Measurements from ENCODE around the gene MYOZ3. TPM values are rescaled to one million over a fixed set of nuclear protein-coding genes. Genes with fewer than 3 reads are reported as not detected.

MYOZ3 gene
- total RNA-seq, 1 donor from 2014 or later = 4.6 TPM

- no peak for DNase-seq (ENCODE audit: low read depth)
- TF ChIP-seq CTCF (IDR thresholded peaks at IDR 0.05; ENCODE audit: insufficient read depth, low read length, poor library complexity, severe bottlenecking) = no peak
- Histone ChIP-seq H3K27me3 (ENCODE audit: control insufficient read depth, insufficient read depth, low read length) (no peaks in the 10 kb centered on the region), H3K4me3 (ENCODE audit: low read depth, low read length) (no peak overlapping the region), H3K36me3 (ENCODE audit: control insufficient read depth, insufficient read depth, low read length) (no peaks in the 10 kb centered on the region)
Measured at GRCh38 chr5:150647275-150648251, 13.5 kb upstream of the MYOZ3 start.

GRCh38 chr5:150648294-150649107 is 12.6 kb upstream of the MYOZ3 start:
- Histone ChIP-seq H3K4me3 (ENCODE audit: low read depth, low read length) (no peak overlapping the region), H3K36me3 (ENCODE audit: control insufficient read depth, insufficient read depth, low read length) (no peaks in the 10 kb centered on the region), H3K27me3 (ENCODE audit: control insufficient read depth, insufficient read depth, low read length) (no peaks in the 10 kb centered on the region)
- no peak for TF ChIP-seq CTCF (IDR thresholded peaks at IDR 0.05; ENCODE audit: insufficient read depth, low read length, poor library complexity, severe bottlenecking)
- no peak for DNase-seq (ENCODE audit: low read depth)

GRCh38 chr5:150649108-150650020 is 11.7 kb upstream of the MYOZ3 start:
- TF ChIP-seq CTCF (IDR thresholded peaks at IDR 0.05; ENCODE audit: insufficient read depth, low read length, poor library complexity, severe bottlenecking) = no peak
- H3K4me3 ChIP-seq (ENCODE audit: low read depth, low read length) = no peak overlapping the region
- no peaks in the 10 kb centered on the region for H3K27me3 ChIP-seq (ENCODE audit: control insufficient read depth, insufficient read depth, low read length)
- DNase-seq (ENCODE audit: low read depth) = no peak
- no peaks in the 10 kb centered on the region for H3K36me3 ChIP-seq (ENCODE audit: control insufficient read depth, insufficient read depth, low read length)

- Histone ChIP-seq H3K27me3 (ENCODE audit: control insufficient read depth, insufficient read depth, low read length) (no peaks in the 10 kb centered on the region), H3K4me3 (ENCODE audit: low read depth, low read length) (no peak overlapping the region), H3K36me3 (ENCODE audit: control insufficient read depth, insufficient read depth, low read length) (no peaks in the 10 kb centered on the region)
- DNase-seq (ENCODE audit: low read depth) = no peak
- TF ChIP-seq CTCF (IDR thresholded peaks at IDR 0.05; ENCODE audit: insufficient read depth, low read length, poor library complexity, severe bottlenecking) = no peak
Measured at GRCh38 chr5:150650021-150651006, 10.7 kb upstream of the MYOZ3 start.

Measured in kidney epithelial cell (primary cell).